ENCODE measurements around the gene DAB2IP.
"Not testable (repeated sequence)": the region's sequence is repeated elsewhere in the genome, so short reads cannot be mapped to it uniquely, and the experiment has no call there.

The DAB2IP gene

DNA sequence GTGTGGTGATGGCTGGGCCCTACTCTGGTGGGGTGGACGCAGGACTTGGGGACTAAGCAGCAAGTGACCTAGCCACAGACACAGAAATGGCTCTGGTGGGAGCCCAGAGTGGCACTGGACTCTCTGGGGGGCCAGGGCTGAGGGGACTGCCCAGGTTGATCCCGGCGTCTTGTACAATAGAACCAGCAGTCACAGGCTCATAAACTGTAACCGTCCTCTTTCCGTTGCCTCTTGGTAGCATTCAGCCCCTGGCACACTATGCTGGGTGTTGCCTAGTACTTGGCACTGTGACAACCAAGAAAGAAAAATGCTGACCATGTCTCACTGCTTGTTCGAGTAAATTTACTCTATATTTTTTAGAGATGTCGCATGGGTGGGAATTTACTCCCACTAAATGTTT is 80.5 kb downstream of the DAB2IP start:
- no peak for DNase-seq

DNA sequence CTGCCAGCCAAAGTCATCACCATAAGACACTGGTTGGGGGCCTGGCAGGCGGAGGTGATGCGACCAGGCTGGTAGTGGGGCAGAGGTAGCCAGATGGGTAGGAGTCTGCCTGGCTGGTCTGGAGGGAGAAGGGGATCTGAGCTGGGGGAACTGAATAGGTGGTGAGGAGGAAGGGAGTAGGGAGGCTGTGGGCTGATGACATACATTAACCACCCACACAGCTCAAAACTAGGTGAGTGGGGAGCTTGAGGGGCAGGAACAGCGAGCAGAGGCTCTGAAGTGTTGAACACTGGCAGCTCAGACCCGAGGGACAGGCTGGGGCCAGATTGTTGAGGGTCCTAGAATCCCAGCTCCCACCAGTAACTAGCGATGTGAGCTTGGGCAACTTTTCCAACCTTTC is 81.0 kb downstream of the DAB2IP start:
- no peak for DNase-seq

GRCh38 chr9:121732886-121733285 is 81.5 kb downstream of the DAB2IP start:
- DNase-seq, result no peak

DNA sequence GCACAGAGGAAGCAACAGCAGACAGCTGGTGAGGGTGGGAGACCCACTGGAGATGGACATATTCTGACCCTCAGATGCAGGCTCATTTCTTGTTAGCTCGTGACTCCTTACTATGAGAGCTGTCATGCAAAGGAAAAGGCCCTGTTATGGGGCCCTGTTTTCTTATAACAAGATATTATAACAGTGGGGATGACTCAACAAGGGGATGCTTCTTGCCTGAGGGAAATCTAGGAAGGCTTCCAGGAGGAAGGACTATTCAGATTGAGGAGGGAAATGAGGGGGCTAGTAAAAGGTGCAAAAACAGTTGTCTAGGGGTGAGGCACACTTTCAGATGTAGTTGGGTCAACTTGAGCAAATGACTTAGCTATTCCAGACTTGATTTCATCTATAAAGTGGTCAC is 83.0 kb downstream of the DAB2IP start:
- no peak for DNase-seq

- no peak for DNase-seq
Measured at GRCh38 chr9:121735065-121735792, 83.8 kb downstream of the DAB2IP start.

DNA sequence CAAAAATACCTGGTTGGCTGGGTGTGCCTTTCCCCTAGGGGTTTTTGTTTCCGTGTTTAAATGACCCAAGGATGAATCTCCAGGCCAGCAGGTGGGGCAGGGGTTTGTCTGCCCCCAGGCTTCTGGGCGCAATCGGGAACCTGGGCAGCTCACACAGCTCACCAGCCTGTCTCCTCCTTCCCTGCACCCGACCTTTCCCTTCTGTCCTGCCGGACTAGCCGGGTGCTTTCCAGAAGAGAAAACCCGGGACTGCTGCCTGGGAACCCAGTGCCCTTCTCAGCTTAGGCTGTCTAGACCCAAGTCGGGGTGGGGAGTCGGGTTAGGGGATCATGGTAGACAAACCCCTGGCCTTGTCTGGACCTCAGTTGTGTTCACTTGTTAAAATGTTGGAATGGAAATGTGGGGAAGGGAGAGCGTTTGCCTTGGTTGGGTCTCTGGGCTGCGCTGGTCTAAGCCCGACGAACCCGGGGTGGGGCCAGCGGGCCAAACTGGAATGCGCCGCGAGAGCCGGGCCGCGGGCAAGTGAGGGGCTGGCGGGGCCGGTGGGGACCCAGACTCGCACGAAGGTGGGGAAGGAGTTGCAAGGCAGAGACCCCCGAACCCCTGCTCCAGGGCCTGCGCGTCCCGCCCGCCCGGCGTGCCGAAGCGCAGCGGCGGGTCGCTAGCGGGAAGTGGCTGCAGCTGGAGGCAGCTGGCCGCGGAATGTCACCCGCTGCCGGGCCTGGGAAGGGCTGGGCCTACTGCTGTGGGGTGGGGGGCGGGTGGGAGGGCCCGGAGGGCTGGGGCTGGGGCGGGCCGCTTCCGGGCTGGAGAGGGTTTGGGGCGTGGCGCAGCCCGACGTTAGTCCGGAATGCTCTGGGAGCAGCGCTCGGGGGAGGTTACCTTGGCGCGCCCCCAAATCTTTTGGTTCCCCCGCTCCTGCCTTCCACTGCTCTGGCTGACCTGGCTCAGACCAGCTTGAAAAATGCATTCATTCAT is 84.6 kb downstream of the DAB2IP start:
- DNase-seq, result no peak

DNA sequence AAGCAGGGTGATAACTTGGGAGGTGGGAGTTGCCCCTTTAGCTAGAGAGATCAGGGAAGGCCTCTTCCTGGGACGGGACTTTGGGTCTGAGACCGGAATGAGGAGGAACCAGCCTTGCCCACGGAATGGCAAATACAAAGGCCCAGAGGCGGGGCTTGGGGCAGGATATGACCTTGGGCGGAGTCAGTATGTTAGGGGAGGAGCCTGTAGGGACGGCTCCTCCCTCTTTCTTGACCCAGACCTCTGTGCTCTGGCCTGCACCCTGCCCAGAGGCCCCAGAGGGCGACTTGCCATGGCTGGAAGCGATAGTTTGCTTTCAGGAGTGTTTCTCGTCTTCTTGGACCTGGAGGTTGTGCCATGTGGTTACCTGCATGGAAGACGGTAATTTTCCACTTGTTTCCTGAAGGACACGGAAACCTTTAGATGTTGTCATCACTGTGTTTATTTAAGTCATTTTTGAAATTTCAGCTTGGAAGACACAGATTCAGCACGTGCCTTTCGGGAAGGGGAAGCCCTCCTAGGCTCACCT is 85.6 kb downstream of the DAB2IP start:
- no peak for DNase-seq

DNA sequence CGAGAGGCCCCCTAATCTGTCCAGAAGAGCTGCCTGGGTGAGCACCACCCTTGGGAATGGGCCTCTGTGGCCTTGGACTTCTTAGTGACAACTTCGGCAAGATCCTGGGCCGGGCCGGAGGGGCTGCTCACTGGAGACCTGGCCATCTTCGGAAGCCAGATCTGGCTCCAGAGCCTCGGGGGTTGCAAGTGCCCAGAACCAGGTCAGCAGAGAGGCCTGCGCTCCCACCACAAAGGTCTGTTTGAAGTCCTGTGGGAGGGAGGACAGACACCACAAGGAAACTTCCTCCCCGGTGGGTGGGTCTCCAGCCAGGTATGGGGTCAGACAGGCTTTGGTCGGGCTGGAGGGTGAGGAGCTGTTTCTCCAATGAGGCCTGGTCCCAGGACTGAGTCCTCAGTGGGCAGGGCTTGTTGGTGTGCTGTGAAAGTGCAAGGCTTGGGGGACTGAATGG is 86.1 kb downstream of the DAB2IP start:
- DNase-seq, result no peak

DNA sequence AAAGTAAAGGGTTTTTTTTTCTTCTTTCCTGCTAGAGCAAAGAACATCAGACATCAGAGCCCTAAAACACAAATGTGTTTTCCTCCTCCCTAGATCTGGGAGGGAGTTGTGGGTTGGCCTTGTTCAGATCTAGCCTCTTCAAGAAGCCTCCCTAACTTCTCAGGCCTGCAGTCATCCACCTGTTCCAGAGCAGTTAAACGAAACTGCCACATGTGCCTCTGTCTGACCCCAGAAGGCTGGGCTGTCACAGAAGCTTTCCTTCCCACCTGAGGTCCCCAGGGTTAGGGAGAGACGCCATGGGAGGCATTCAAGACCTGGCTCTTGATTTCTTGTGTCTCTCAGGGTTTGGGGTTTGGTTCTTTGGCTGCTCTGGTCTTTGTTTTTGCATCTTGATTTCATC is 87.0 kb downstream of the DAB2IP start:
- DNase-seq, result no peak

- no peak for DNase-seq
Measured at GRCh38 chr9:121738968-121739367, 87.5 kb downstream of the DAB2IP start.

GRCh38 chr9:121739971-121740370 is 88.5 kb downstream of the DAB2IP start:
- DNase-seq, result no peak

DNA sequence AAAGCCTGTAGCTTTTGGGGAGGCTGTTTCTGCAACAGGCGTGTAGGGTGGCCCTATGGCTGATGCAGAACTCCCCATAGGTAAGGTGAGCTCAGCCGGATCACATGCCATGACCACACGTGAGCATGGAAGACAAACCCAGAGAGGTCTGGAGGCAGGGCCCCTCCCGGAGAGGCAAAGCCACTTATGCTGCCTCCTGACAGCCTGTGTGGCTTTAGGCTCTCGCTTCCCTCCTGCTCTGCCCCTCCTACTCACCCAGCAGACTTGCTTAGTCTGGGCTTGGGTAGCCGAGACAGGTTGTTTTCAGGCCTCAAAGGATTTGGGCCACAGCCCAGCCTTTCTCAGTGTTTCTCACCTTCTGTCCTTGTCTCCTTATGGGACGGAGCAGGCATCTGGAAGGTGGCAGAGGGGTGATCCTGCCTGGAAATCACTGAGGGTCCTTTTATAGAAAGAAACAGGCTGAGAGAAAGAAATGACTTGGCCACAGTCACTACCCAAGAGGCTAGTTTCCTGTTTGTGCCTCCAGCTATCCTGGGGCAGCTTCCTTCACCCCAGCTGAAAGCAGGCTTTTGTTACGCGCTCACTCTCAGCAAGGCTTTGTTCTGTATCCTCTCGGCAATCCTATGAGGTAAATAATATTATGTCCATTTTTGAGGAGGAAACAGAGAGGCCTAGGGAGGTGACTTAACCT is 89.9 kb downstream of the DAB2IP start:
- DNase-seq, result no peak

GRCh38 chr9:121741919-121742283 is 90.5 kb downstream of the DAB2IP start:
- DNase-seq, result not testable (repeated sequence)

GRCh38 chr9:121742923-121743322 is 91.5 kb downstream of the DAB2IP start:
- DNase-seq, result no peak

DNA sequence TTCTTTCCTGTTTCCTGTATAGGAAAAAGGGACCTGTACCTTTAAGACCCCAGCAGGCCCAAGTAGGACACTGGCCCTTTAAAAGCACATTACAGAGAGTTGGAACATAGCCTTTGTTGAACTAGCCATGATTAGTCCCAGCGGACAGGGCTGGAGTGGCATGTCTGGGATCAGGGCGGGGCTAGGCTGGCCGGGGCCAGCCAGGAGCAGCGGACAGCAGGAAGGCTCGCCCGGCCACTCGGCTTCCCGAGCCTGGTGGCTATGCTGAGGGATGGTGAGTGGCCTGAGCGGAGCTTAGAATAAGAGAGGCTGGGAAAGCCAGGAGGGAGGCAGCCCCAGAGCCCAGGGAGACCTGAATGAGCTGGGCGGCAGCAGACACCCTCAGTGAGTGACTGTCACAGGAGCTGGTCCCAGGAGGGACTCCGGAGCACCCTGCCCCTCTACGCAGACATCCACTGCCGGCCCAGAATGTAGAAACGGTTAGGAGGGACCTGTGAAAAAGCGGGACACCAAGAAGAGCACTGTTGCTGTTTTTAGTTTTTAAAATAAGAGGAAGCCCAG is 92.1 kb downstream of the DAB2IP start:
- DNase-seq, result no peak

- no peak for DNase-seq
Measured at GRCh38 chr9:121744002-121744686, 92.7 kb downstream of the DAB2IP start.

- no peak for DNase-seq
Measured at GRCh38 chr9:121744687-121745395, 93.4 kb downstream of the DAB2IP start.

GRCh38 chr9:121745396-121745695 is 93.9 kb downstream of the DAB2IP start:
- no peak for DNase-seq

GRCh38 chr9:121746411-121746810 is 95.0 kb downstream of the DAB2IP start:
- no peak for DNase-seq

- DNase-seq, result no peak
Measured at GRCh38 chr9:121746866-121747265, 95.4 kb downstream of the DAB2IP start.

GRCh38 chr9:121748074-121748473 is 96.6 kb downstream of the DAB2IP start:
- DNase-seq, result no peak

All from NCI-H1048 (cell line).